Measurements from ENCODE around the gene GNAT1.
A peak's percentile ranks its signal among the peaks of the same experiment; 100 is the strongest.
"Not testable (repeated sequence)": the region's sequence is repeated elsewhere in the genome, so short reads cannot be mapped to it uniquely, and the experiment has no call there.

The GNAT1 gene

DNA sequence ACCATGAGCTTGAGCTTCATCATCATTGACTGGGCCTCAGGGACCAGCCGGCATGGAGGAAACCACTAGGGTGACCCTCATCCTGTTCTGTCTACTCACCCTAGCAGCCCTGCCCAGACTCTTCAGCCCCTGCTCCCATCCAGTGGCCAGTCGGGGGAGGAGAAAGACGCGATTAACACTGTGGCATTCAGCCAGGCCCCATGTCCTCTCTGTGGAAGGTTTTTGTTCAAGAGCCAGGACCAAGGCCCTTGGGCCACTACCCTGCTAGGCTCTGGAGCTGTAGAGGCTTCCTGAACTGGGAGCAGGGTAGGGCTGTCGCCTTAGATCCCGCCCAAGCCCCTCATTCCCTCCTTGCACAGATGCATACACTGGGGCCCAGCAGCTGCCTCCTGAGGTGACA, 28.7 kb downstream of the GNAT1 start:
- no peak for DNase-seq (ENCODE audit: low read depth in 2 of 2)

DNA sequence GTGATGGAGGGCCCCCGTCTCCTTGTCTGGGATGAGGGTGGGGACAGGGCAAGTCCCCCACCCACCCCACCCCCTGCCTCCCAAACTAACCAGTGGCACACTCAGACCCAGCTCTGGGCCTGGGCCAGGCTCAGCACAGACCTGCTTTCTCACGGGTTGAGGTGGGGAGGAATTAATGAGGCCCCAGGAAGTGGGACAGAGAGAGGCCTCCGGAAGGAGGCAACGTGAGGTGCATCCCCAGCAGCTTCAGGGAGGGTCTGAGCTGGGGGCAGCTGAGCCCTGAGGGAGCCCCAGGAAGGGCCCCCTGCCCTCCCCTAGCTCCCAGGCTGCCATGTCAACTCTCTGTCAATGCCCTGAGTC, 29.6 kb downstream of the GNAT1 start:
- DNase-seq (ENCODE audit: low read depth in 2 of 2): no peak

DNA sequence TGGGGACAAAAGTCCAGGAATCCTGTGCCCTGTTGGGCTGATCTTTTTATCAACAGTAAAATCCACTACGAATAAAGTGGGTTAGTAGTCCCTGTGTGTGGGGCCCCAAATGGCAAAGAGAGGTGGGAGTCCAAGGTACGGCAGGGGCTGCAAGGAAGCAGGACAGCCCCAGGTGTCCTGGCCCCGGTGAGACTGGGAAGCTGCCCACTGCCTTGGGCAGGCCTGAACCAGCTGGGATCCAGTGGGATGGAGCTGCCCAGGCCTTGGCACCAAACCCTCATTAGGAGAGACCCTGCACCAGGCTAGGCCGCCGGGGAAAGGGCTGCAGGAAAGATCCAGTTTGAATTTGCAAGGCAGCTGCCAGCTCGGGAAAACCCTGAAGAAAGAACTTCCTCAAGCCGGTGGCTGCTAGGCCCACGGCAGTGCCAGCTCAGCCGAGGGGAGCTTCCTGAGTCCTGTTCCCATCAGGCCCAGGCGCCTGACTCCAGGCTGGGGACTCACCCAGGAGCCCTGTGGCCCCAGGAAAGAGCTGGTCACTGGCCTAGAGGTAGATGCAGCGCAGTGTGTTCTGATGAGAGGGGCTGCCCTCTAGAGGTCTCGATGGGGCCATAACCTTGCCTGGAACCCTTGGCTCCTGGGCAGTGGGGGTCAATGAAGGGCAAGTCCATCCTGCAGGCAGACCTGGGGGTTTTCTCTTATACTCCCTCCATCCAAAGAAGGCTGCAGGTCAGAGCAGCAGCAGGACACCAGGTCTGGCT, 30.2 kb downstream of the GNAT1 start:
- DNase-seq (ENCODE audit: low read depth in 2 of 2): no peak

DNA sequence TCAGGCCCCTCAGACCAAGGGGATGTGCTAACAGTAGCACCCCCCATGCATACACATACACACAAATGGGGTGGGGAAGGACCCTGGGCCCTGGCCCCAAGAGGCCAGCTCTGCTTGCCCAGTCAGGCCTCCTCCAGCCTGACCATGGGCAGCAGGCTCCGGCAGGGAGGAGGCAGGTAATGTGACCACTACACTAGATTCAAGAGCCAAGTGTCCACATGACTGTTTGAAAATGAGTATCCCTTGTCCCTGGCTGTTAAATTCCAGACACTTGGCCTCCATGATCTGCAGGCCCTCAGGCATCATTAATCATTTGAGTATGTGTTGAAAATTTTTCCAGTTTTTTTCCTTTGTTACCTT, 30.7 kb downstream of the GNAT1 start:
- DNase-seq (ENCODE audit: low read depth in 2 of 2): no peak

DNA sequence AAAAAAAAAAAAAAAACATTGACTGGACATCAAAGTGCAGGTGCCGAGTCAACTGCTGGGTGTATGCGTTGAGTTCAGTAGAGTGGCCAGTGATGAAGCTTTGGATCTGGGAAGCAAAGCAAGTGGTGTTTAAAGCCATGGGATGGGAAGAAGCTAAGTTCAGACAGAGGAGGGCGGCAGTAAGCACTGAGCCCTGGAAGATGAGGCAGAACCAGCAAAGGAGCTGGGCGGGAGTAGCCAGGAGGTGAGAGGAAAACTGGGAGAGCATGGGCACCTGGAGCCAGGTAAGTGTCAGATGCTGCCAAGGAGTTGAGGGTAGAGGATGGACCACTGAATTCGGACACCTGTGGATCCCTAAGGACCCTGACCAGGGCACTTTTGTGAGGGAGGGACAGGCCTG, 33.2 kb downstream of the GNAT1 start:
- DNase-seq (ENCODE audit: low read depth in 2 of 2): no peak

DNA sequence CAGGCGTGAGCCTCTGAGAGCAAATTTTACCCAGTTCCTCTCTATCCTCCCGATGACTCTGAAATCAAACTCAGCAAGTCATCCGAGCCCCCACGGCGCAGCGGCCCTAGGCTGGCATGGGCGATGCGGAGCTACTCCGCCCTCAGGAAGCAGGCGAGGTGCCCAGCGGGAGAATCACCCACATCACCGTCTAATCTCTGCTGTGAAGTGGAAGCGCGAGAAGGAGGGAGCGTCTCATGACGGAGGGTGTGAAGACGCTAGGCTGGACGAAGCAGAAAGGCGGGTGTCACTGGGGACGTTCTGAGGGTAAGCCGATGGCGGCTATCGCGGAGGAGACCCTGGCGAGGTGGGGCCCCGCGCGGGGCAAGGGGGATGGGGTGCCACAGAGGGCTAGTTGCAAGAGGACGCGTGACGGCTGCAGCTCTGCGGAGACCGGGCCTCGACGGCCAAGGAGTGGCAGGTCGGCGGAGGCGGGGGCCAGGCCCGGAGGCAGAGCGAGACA, 35.5 kb downstream of the GNAT1 start:
- peak in 1 of 2 donors; percentile 34 for DNase-seq (ENCODE audit: low read depth in 2 of 2)

DNA sequence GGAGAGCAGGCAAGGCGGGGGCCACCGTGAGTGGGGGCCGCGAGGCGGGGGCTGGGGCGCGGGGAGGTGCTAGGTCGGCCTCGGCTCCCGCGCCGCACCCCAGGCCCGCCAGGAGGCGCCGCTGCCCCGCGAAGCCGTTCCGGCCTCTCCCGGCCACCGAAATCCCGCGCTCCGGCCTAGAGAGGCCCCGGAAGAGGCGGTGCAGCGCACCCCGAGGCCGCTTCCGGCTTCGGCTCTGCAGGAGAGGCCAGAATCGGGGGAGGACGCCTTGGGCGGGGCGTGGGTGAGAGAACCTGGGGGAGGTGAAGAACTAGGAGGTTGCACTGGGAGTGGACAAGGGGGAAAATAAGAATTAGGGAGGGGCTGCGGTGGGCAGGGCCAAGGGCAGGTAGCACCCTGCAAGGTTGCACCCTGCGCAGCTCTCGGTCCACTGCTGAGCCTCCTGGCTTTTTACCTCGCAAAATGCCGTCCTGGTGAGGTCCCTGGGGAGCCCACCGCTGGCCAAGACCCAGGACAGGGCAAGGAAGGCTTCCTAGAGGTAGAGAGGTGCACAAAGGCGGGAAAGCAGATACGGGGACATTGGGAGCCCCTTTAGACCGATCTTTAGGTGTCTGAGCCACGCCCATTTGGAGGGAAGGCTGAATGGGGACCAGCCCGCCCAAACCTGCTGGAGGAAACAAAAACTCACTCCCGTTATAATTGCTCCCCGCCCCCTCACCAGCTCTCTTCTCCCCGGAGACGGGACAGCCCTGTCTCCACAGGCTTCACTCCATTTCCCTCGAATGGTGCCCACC, 36.2 kb downstream of the GNAT1 start:
- peak; percentile 82 to 88 for DNase-seq (ENCODE audit: low read depth in 2 of 2)

DNA sequence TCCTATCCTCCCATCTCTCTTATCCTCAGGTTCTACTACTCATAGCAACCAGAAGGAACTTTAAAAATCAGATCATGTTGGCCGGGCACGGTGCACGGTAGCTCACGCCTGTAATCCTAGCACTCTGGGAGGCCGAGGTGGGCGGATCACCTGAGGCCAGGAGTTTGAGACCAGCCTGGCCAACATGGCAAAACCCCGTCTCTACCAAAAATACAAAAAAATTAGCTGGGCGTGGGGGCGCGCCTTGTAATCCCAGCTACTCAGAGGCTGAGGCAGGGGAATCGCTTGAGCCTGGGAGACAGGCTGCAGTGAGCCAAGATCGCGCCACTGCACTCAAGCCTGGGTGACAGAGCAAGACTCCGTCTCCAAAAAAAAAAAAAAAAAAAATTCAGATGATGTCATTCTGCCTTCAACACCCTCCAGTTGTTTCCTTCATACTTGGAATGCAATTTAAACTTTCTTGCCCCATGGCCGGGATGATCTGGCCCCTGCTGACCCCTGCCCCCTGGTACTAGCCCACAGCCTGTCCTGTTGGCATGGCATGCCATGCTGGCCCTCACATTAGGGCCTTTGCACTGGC, 36.9 kb downstream of the GNAT1 start:
- not testable (repeated sequence) for DNase-seq (ENCODE audit: low read depth in 2 of 2)

DNA sequence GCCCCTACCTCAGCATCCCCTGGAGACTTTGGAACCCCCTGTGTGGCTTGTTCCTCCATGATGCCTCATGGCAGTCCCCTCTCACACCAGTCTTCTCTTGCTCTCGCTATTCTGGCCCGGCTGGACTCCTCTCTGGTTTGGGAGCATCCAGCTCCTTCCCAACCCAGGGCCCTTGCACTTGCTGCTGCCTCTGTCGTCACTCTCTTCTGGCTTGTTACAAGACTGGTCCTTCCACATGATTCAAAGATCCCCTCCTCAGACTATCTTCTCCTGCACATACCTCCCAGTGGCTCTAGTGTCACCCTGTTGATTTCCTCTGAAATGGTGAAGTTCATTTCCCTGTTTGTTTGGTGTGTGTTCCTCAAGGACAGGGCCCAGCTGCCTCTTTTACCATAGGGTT, 38.1 kb downstream of the GNAT1 start:
- no peak for DNase-seq (ENCODE audit: low read depth in 2 of 2)

DNA sequence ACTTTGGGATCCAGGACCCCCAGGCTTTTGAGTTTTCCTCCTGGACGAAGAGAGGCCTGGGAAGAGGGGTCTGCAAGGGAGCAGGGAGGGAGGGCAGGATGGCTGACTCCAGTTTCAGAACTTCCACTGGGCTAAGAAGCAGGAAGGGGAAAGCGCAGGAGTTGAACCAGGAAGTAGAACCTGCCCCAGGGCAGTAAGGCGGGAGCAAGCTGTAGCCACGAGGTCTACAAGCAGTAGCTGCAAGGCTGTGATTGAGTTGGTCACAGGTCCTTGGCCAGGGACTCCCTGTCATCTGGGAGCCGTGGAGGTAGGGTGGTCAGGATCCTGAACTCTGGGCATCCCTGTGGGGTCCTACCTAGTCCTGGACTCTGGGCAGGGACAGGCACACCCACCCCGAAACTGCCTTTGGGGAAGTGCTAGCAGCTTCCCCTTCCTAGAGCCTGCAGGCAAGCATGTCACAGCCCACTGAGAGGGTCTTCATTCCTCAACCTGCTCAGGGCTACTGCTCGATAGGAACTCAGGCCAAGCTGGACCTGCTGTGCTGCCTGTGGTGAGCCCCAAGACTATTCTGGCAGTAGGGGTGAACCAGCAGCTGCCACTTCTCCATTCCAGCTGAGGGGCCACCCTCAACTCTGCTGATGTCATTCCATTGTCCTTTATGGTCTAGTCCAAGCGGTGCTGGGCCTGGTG, 38.8 kb downstream of the GNAT1 start:
- no peak for DNase-seq (ENCODE audit: low read depth in 2 of 2)

DNA sequence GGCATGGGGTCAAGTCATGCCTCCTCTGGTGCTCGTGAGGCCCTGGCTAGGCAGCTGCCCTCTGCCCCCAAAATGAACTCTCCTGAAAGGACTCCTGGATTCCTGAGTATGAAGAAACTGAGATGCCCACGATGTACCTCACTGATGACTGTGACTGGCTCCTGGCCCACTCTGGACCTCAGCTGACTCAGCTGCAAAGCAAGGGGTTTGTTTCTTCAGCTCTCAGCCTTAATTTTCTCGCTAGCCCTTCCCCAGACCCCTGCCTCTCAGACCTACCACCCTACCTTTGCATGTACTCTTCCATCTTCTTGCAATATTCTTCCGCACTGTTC, 39.4 kb downstream of the GNAT1 start:
- DNase-seq (ENCODE audit: low read depth in 2 of 2): no peak

DNA sequence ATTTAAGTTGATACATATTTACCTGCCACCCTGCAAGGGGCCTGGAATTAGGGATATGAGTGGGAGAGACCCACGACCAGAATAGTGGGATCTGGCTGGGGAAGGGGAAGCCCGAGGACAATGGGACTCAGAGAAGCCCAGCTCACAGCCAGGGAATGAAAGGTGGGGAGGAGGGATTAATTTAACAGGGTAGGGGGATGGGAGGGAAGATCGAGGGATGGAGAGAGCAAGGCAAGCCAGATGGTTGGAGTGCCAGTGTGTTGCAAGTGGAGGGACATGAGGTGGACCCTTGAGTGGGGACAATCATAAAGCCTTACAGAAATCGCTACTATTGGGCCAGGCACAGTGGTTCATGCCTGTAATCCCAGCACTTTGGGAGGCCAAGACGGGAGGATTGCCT, 40.2 kb downstream of the GNAT1 start:
- no peak for DNase-seq (ENCODE audit: low read depth in 2 of 2)

DNA sequence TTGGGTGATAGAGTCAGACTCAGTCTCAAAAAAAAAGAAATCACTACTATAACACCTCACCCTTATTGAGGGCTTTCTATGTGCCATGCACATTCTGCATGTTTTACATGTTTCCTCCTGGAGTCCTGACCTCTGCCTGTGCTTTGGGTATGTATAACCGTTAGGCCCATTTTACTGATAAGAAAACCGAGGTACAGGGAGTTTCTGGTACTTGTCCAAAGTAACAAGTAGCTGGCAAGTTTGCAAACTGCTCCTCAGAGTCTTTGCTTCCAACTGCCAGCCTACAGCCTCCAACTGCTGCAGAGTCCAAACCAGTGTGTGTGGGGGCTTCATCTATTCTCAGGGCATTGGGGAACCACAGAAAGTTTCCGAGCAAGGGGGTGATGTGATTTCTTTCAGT, 40.9 kb downstream of the GNAT1 start:
- no peak for DNase-seq (ENCODE audit: low read depth in 2 of 2)

DNA sequence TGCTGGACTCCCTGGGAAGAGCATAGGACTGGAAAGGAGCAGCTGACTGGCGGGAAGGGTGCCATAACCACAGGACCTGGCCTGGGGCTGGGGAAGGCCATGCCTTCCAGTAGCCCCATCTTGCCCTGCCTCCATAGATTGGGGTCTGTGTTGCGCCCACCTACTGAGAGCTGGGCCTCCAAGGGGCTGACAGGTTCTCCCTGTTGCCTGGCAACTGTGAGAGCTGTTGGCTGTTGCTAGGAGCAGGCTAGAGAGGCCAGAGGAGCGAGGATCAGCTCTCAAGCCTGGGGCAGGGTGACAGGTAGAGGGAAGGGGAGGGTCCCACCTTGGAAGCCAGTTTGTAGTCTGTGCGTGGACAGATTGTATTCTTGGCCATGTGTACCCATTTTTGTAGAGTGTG, 41.8 kb downstream of the GNAT1 start:
- DNase-seq (ENCODE audit: low read depth in 2 of 2): no peak

DNA sequence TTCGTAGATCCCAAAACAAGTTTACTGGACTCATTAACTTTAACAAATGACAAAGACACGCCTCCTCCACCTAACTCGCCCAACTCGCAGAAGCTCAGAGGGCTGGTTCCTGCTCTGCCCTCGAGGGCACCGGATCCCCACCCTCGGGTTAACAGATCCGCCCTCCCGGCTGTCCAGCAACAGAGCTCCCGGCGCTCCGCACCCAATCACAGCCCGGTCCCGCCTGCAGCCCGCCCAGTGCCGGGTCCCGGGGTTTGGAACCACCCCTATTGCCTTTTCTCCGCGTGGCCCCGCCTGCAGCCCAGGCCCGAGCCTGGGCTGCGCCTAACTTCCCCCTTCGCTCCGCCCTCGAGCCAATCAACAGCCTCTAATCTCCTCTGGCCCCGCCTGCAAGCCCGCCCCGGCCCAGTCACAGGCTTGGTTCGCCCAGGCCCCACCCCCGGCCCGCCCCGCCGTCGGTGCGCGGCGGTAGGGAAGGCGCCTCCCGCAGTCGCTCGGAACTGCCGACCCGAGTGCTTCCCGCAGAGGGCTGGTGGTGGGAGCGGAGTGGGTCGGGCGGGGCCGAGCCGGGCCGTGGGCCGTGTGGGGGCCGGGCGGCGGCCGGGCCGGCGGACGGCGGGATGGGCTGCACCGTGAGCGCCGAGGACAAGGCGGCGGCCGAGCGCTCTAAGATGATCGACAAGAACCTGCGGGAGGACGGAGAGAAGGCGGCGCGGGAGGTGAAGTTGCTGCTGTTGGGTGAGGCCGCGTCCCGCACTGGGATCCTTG, 44.5 kb downstream of the GNAT1 start, which contains the start of gene GNAI2:
GNAI2 (plus strand) TSS at position 489 of the 768 bp plus-strand sequence; CDS start at position 621, 132 bp downstream.
- peak; percentile 96 to 99 for DNase-seq (ENCODE audit: low read depth in 2 of 2)

DNA sequence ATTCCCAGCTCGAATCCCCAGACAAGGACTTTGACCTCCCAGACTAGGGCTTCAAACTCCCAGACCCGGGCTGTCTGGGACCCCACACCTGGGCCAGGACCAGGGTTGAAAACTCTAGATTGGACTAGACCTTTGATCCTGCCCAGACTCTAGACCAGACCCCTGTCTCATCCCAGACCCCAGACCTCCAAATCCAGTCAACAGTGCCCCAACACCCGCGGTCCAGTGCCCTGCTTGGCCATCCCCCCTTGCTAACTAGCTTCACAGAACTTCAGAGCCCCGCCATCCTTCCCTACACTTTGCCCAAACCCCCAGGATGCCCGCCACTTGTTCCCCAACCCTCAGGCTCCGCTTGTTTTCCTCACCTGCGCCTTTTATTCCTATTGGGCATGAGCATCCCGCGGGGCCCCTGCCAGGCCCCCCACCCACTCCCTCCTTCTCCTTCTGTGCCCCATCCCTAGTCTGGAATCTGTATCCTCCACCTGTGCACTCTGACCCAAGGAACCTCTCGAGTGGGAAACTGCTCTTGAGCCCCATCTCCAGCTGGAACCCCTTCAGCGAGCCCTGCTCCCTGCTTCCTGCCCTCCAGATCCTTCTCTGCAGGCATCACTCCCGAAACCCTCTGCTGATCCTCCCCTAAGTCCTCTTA, 45.2 kb downstream of the GNAT1 start:
- no peak for DNase-seq (ENCODE audit: low read depth in 2 of 2)

DNA sequence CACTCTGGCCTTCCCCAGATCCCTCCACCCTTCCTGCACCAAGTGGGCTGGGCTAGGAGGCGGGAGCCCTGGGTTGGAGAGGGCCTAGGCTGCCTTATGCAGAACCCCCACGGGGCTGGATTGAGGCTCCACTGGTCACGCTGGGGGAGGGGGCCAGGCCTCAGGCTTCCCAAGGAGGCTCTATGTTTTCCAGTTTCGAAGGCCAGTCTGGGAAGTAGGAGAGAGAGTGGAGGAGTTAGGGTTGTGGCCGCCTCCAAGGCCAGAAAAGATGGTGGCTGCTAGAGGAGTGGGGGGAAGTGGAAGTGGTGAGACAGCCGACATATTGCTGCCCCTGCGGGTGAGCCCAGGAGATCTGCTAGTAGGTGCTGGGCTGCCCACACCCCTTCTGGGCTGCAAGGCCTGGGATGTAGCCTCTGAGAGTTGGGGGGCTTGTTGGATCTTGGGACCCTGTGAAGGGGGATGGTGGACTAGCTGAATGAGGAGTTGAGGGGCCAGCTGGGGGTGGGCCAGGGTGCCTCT, 45.8 kb downstream of the GNAT1 start:
- peak in 1 of 2 donors; percentile 23 for DNase-seq (ENCODE audit: low read depth in 2 of 2)

DNA sequence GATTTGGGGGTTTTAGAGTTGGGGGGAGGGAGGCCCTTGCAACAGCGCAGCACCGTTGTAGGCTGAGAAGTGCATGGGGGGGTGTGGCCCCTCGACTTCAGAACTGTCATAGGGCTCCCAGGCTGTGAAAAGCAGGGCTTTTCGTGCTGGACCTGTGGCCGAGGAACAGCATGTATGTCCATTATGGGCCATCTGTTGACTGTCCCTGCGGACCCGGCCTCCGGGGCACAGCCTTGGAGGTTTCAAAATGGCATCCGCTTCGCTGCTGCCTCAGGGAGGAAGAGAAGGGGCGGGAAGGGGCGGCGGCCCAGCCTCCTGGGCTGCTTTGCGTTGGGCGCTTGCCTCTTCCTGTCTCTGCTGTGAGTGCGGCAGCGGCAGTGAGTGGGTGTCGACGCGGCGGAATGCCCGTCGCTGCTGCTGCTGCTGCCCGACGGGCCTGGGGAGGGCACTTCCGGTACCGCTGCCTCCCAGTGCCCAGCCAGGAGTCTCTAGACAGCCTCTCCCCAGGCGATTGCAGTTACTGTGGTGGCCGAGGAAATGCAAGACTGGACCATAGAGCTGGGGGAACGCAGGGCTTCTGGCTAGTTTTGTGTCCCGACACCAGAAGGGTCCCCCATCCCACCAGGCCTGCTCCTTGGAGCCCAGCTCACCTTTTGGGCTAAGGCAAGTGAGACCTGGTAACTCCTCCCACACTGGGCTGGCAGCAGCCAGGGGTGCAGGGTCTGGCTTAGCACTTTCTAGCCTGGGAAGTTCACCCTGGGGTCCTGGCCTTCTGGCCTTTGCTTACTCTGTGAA, 46.5 kb downstream of the GNAT1 start:
- peak; percentile 79 to 86 for DNase-seq (ENCODE audit: low read depth in 2 of 2)

DNA sequence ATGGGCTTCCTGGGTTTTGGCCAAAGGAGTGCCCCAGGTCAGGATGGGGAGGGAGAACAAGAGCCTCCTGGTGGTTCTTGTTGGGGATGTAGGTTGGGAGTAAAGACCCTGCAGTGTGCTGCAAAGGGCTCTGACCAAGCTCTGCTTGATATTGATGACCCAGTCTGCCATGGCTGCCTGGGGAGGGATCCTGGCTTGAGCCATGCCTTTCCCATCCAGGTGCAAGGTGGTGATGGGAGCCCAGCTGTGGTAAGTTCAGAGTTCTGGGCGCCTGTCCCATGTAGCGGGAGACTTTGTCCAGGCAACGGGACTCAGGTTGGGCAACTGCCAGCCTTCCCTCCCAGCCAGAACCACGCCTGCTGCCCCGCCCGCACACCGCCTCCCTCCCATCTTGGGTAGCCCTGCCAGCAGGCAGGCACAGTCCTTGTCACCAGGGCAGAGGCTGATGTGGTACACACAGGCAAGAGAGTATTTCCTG, 47.2 kb downstream of the GNAT1 start:
- DNase-seq (ENCODE audit: low read depth in 2 of 2): no peak

DNA sequence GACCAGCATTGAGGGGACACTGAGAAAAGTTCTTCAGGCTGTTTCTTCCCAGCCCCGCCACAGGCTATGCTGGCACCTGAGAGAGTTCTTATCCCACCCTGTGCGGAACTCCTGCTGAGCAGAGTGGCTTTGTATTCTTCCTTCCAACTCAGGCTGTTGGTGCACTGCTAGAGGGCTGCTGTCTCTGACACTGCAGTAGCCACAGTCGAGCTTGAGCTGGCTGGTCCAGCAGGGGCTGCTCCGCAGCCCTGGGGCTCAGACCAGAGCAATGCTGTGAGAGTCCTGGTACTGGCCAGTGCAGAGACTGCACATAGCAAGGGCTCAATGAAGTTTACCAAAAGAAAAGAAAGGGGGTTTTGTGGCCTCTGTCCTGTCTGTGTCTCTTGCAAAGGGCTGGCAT, 48.2 kb downstream of the GNAT1 start:
- no peak for DNase-seq (ENCODE audit: low read depth in 2 of 2)

All from stimulated activated CD4-positive, alpha-beta T cell treated with anti-CD3 and anti-CD28 coated beads, Interleukin-4, amount 100 ng/mL, for 48 hours (primary cell).